ENCODE data around the gene PLXDC1.

The PLXDC1 gene

DNA sequence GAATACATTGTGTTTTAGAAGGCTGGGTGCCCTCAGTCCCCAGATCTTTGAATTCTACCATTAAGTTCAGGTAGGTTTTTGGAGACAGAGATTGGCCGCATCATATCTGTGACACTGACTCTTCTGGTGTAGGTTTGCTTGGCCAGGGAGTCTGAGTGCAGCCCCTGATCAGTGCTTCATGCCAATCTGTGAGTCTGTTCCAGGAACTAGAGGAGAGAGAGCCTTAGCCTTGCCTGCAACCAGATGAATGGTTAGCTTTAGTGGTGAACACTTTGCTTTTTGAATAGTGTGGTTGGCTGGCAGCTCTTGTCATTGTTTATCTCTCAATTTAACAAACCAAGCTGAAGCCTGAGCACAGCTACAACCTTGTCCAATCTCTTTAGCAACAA lies 87.8 kb downstream of the PLXDC1 start:
- no peaks in the 10 kb centered on the region for H3K27me3 ChIP-seq (ENCODE audit: insufficient read depth, poor library complexity, severe bottlenecking)
- H3K4me3 ChIP-seq (replicated peaks; ENCODE audit: insufficient read depth, low read length): no peak overlapping the region
- TF ChIP-seq SPI1 (IDR thresholded peaks at IDR 0.05; ENCODE audit: borderline replicate concordance, low read depth): no peak
- TF ChIP-seq, protein P1, sequence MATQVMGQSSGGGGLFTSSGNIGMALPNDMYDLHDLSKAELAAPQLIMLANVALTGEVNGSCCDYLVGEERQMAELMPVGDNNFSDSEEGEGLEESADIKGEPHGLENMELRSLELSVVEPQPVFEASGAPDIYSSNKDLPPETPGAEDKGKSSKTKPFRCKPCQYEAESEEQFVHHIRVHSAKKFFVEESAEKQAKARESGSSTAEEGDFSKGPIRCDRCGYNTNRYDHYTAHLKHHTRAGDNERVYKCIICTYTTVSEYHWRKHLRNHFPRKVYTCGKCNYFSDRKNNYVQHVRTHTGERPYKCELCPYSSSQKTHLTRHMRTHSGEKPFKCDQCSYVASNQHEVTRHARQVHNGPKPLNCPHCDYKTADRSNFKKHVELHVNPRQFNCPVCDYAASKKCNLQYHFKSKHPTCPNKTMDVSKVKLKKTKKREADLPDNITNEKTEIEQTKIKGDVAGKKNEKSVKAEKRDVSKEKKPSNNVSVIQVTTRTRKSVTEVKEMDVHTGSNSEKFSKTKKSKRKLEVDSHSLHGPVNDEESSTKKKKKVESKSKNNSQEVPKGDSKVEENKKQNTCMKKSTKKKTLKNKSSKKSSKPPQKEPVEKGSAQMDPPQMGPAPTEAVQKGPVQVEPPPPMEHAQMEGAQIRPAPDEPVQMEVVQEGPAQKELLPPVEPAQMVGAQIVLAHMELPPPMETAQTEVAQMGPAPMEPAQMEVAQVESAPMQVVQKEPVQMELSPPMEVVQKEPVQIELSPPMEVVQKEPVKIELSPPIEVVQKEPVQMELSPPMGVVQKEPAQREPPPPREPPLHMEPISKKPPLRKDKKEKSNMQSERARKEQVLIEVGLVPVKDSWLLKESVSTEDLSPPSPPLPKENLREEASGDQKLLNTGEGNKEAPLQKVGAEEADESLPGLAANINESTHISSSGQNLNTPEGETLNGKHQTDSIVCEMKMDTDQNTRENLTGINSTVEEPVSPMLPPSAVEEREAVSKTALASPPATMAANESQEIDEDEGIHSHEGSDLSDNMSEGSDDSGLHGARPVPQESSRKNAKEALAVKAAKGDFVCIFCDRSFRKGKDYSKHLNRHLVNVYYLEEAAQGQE (IDR thresholded peaks at IDR 0.05; ENCODE audit: insufficient replicate concordance, low read depth): no peak
- no peak for TF ChIP-seq POLR2AphosphoS5 (IDR thresholded peaks at IDR 0.05; ENCODE audit: low read depth)
- no peak for TF ChIP-seq GABPA (IDR thresholded peaks at IDR 0.05; ENCODE audit: low read depth)
- TF ChIP-seq, protein P2, sequence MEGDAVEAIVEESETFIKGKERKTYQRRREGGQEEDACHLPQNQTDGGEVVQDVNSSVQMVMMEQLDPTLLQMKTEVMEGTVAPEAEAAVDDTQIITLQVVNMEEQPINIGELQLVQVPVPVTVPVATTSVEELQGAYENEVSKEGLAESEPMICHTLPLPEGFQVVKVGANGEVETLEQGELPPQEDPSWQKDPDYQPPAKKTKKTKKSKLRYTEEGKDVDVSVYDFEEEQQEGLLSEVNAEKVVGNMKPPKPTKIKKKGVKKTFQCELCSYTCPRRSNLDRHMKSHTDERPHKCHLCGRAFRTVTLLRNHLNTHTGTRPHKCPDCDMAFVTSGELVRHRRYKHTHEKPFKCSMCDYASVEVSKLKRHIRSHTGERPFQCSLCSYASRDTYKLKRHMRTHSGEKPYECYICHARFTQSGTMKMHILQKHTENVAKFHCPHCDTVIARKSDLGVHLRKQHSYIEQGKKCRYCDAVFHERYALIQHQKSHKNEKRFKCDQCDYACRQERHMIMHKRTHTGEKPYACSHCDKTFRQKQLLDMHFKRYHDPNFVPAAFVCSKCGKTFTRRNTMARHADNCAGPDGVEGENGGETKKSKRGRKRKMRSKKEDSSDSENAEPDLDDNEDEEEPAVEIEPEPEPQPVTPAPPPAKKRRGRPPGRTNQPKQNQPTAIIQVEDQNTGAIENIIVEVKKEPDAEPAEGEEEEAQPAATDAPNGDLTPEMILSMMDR (IDR thresholded peaks at IDR 0.05; ENCODE audit: insufficient read depth, low read length): no peak
- no peak for DNase-seq (ENCODE audit: low read depth in 1 of 2, low spot score in 1 of 2)
- no peak overlapping the region for H3K27ac ChIP-seq (replicated peaks)

DNA sequence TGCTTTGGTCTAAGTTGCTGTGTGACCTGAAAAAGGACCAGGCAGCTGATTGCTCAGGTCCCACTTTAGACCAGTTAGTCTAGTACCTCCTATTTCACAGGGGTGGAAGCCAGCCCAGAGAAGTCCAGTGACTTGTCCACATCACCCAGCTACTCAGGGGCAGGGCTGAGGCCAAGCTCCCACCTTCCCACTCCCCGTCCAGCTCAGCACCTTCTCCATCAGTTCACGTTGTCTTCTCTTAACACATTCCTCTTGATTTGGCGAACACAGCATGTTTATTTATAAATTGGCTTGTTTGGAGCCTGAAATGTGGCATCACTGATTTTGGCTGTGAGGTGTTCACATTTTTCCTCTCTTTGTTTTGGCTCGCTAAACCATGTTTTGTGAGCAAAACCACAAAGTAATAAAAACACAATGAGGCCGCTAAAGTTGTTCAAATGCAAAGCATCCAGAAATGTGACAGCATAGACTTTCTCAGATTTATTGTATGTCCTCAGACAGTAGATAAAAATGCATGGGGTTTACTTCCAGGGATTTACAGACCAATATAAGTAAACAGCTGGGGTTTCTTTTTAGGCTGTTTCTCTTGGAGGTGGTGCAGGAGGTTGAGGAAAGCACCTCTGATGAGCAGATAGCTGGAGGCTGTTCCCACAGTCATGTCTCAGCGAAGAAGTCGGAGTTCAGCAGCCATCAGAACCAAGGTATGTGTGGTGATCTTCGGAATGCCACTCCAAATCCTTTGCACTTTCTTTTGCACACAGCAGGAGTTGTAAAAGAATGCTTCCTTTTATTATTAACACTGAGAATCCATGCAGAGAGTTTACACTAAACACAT lies 88.4 kb downstream of the PLXDC1 start:
- TF ChIP-seq, protein P1 (IDR thresholded peaks at IDR 0.05; ENCODE audit: insufficient replicate concordance, low read depth): no peak
- TF ChIP-seq POLR2AphosphoS5 (IDR thresholded peaks at IDR 0.05; ENCODE audit: low read depth): no peak
- TF ChIP-seq GABPA (IDR thresholded peaks at IDR 0.05; ENCODE audit: low read depth): no peak
- TF ChIP-seq, protein P2 (IDR thresholded peaks at IDR 0.05; ENCODE audit: insufficient read depth, low read length): no peak
- TF ChIP-seq SPI1 (IDR thresholded peaks at IDR 0.05; ENCODE audit: borderline replicate concordance, low read depth): no peak
- Histone ChIP-seq H3K27me3 (ENCODE audit: insufficient read depth, poor library complexity, severe bottlenecking) (no peaks in the 10 kb centered on the region), H3K27ac (replicated peaks) (no peak overlapping the region), H3K4me3 (replicated peaks; ENCODE audit: insufficient read depth, low read length) (no peak overlapping the region)
- no peak for DNase-seq (ENCODE audit: low read depth in 1 of 2, low spot score in 1 of 2)

DNA sequence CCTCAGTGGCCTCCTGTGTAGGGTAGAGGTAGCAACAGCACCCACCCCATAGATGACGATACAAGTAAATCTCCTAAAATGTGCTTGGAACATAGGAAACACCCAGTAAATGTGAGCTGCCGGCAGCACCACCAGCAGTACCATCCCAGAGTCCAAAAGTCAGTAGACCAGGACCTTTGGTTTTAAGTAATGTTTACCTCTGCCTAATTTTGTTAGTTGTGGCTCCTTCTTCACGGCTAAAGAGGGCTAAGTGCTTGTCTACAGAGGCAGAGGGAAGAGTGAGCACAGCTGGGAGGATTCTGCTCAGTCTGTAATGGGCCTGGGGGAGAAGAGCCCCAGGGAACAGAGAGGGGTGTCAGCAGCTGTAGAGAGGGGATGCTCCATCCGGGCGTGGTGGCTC lies 92.9 kb downstream of the PLXDC1 start:
- H3K27ac ChIP-seq (replicated peaks): no peak overlapping the region
- no peaks in the 10 kb centered on the region for H3K27me3 ChIP-seq (ENCODE audit: insufficient read depth, poor library complexity, severe bottlenecking)
- TF ChIP-seq, protein P1 (IDR thresholded peaks at IDR 0.05; ENCODE audit: insufficient replicate concordance, low read depth): no peak
- TF ChIP-seq, protein P2 (IDR thresholded peaks at IDR 0.05; ENCODE audit: insufficient read depth, low read length): no peak
- TF ChIP-seq GABPA (IDR thresholded peaks at IDR 0.05; ENCODE audit: low read depth) (no peak), SPI1 (IDR thresholded peaks at IDR 0.05; ENCODE audit: borderline replicate concordance, low read depth) (no peak)
- DNase-seq (ENCODE audit: low read depth in 1 of 2, low spot score in 1 of 2): no peak
- H3K4me3 ChIP-seq (replicated peaks; ENCODE audit: insufficient read depth, low read length): no peak overlapping the region
